ENCODE results near the gene AGAP1. TPM values are rescaled to one million over a fixed set of nuclear protein-coding genes. Genes with fewer than 3 reads are reported as not detected.

Gene AGAP1
- total and polyA plus RNA-seq, 10 donors, result 1.1 to 26.6 (median 11.3) TPM

DNA sequence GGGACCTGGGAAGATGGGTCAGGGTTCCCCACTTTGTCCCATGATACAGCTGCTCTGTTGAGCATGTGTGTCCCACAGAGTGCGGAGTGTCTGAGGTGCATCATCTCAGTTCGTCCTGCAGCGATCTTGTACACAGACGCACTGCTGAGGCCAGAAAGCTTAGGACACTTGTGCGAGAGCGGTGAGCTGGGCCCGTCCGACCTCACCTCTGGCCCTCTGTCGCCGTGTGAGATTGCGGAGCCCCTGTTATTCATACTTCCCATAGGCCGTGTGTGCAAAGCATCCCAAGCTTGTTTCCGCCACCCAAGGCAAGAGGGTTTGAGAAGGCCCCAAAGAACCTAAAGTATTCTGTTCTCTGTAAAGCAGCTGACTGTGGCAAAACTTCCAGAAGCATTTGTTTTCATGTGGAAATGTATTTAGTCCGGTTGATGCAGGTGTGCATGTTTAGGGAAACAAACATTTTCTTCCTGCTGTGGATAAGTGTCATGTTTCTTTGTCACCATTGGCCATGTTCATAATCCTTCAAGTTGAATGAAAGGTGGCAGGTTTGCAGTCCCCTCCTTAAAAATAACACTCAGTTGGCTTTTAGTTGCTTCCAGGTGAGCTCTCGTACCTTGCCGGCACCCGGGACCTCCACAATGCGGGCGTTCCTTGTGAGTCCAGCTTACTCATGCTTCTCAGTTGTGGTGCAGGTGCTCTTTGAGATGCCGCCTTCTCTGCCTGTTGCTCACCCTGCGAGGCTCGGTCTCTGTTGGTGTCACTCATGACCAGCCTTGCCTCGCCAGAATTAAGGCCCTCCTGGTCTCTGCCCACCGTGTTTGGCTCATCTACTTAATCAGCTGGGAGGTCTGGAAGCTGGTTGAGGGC, 5.3 kb downstream of the AGAP1 start:
- peaks cover 0 to 69% (median 9%) of the 10 kb centered on the region in 7 donors for H3K27me3 ChIP-seq (replicated peaks in 1 of 7)
- intact Hi-C loops (cut with DNase I; ENCODE audit: low total_unique reads), result no loop called here
- no peak for DNase-seq
- H3K36me3 ChIP-seq, result no peaks in the 10 kb centered on the region
- H3K4me3 ChIP-seq, result no peak overlapping the region
- 89 to 93% (median 92%) methylated on average over 24 of the region's 24 CpGs for WGBS, 5 donors
- no peak overlapping the region for H3K27ac ChIP-seq
- no peak for TF ChIP-seq POLR2AphosphoS5 (IDR thresholded peaks at IDR 0.05)
- TF ChIP-seq POLR2A (IDR thresholded peaks at IDR 0.05), result no peak
- TF ChIP-seq, protein P1, sequence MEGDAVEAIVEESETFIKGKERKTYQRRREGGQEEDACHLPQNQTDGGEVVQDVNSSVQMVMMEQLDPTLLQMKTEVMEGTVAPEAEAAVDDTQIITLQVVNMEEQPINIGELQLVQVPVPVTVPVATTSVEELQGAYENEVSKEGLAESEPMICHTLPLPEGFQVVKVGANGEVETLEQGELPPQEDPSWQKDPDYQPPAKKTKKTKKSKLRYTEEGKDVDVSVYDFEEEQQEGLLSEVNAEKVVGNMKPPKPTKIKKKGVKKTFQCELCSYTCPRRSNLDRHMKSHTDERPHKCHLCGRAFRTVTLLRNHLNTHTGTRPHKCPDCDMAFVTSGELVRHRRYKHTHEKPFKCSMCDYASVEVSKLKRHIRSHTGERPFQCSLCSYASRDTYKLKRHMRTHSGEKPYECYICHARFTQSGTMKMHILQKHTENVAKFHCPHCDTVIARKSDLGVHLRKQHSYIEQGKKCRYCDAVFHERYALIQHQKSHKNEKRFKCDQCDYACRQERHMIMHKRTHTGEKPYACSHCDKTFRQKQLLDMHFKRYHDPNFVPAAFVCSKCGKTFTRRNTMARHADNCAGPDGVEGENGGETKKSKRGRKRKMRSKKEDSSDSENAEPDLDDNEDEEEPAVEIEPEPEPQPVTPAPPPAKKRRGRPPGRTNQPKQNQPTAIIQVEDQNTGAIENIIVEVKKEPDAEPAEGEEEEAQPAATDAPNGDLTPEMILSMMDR (IDR thresholded peaks at IDR 0.05 in 8 of 11, conservative IDR thresholded peaks at IDR 0.05 in 3 of 11), result no peak
- H3K9me3 ChIP-seq, result no peaks in the 10 kb centered on the region
- H3K4me1 ChIP-seq, result peaks cover 6 to 49% (median 23%) of the 10 kb centered on the region in 6 donors

DNA sequence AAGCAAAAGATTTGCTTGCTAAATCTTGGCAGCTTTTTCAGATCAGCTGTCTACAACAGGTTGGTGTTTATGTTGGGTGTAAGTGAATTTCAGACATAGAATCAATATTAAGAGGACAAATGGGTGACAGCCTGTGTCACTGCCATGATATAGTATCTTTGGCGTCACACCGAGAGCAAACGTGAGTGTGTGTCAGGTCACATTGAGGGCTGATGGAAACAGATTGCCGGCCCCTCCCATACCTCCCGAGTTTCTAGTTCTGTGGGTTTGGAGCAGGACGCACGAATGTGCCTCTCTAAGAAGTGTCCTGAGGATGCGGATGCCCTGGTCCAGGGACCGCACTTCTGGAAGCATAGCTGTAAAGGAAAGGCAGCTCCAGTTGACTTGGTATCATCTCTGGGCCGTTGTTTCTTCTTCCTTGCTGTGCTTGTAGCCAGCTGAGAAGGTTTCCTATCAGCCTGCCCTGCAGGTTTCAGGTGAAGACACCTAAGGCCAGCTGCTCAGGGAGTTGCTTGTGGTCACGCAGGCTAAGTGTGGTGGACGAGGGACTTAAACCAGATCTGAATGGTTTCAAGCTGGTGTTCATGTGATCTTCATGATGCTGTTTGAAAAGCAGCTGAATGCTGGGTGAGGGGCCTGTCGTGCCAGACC, 6.4 kb downstream of the AGAP1 start:
- intact Hi-C loops (cut with DNase I; ENCODE audit: low total_unique reads), result no loop called here
- Histone ChIP-seq H3K36me3 (no peaks in the 10 kb centered on the region), H3K27me3 (replicated peaks in 1 of 7) (peaks cover 0 to 61% (median 2%) of the 10 kb centered on the region in 7 donors), H3K27ac (no peak overlapping the region), H3K4me3 (no peak overlapping the region), H3K9me3 (no peaks in the 10 kb centered on the region), H3K4me1 (peaks cover 0 to 48% (median 23%) of the 10 kb centered on the region in 6 donors)
- WGBS, 5 donors, result 81 to 91% (median 85%) methylated on average over 13 of the region's 13 CpGs
- TF ChIP-seq POLR2A (IDR thresholded peaks at IDR 0.05) (no peak), POLR2AphosphoS5 (IDR thresholded peaks at IDR 0.05) (no peak)
- TF ChIP-seq, protein P1 (IDR thresholded peaks at IDR 0.05 in 8 of 11, conservative IDR thresholded peaks at IDR 0.05 in 3 of 11), result no peak
- DNase-seq, result no peak

DNA sequence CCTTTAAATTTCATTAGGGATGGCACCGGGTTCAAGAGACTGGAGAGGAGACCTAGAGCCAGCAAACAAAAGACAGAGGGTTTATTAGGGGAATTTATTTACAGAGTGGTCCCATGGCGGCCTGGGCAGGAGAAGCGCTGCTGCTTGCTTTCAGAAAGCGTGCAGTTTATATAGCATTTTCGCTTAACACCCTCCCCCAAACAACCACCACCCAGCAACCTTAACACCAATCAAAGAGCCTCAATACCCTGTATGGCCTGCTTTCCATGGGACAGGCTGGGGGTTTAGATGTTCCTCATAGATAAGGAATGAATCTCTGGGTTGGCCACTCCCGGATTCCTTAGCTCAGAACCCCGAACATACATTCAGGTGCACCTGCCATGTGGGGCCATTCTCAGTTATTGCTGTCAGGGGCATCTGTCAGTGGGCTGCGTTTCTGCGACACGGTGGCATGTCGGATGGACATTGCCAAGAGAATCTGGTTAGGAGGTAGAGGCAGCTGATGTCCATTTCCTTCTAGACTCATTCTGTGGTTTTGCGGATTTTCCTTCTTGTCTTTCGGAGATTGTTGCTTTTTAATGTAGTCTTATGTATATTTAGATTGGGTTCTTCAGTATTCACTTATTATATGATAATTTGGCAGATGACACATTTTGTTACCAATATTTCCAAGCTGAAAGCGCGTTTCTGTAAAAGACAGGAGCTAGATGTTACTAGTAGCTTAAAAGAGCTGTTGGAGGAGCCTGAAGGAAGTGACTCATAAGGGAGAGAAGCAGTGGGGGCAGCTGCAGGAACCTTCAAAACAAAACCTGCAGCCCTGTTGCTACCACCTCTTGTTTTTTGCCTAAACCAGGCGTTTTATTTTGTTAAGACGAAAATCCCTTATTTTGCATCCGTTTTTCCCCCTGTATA, 7.2 kb downstream of the AGAP1 start:
- peaks cover 0 to 54% (median 0%) of the 10 kb centered on the region in 7 donors for H3K27me3 ChIP-seq (replicated peaks in 1 of 7)
- intact Hi-C loops (cut with DNase I; ENCODE audit: low total_unique reads), result no loop called here
- DNase-seq, result no peak
- peaks cover 0 to 45% (median 18%) of the 10 kb centered on the region in 6 donors for H3K4me1 ChIP-seq
- 52 to 59% (median 55%) methylated on average over 18 of the region's 18 CpGs for whole genome bisulfite sequencing, 5 donors
- no peaks in the 10 kb centered on the region for H3K36me3 ChIP-seq
- H3K4me3 ChIP-seq, result no peak overlapping the region
- TF ChIP-seq POLR2A (IDR thresholded peaks at IDR 0.05) (no peak), POLR2AphosphoS5 (IDR thresholded peaks at IDR 0.05) (no peak)
- TF ChIP-seq, protein P1 (IDR thresholded peaks at IDR 0.05 in 8 of 11, conservative IDR thresholded peaks at IDR 0.05 in 3 of 11), result no peak
- no peaks in the 10 kb centered on the region for H3K9me3 ChIP-seq
- no peak overlapping the region for H3K27ac ChIP-seq

Measured in spleen (tissue), 11 donors.